Inflammatory macrophage (primary cell): Measurements from ENCODE around the gene LRRC18.

Experiments
- DNase-seq, 2 donors: peaks; one replicate each; pipeline ENCODE4 v3.0.0-alpha.2; 2020 to 2022

Gene LRRC18

DNA sequence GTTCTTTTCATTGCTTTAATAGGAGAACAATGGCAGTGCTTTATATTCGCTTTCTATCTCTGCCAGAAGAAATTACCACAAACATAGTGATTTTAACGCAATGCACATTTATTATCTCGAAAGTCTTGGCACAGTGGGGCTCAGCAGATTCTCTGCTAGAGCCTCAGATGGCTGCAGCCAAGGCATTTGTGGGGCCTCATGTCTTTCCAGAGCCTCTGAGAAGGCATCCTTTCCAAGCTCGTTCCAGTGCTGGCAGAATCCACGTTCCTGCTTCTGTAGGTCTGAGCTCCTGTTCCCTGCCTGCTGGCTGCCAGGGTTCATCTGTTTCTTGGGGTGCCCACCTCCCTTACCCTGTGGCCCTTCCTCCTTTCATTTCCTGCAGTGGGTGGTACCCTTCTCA is 60.2 kb downstream of the LRRC18 start:
- no peak for DNase-seq

DNA sequence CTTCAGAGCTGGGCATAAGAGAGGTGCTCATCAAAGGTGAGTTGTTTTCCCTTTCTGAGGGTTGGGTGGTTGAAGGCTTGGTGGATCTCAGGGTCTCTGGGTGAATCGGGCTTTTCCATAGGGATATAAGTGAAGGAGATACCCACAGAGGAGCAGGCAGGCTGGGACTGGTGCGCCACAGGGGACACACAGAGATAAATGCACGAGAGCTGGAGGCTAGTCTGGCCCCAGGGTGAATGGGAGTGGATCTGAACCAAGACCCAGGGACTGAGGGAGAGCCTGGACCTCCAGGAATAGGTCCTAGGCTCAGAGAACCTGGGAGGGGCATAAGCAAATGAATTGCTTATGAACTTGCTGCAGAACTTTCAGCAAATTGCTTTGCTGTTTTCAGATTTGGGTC is 61.5 kb downstream of the LRRC18 start:
- DNase-seq, result no peak

DNA sequence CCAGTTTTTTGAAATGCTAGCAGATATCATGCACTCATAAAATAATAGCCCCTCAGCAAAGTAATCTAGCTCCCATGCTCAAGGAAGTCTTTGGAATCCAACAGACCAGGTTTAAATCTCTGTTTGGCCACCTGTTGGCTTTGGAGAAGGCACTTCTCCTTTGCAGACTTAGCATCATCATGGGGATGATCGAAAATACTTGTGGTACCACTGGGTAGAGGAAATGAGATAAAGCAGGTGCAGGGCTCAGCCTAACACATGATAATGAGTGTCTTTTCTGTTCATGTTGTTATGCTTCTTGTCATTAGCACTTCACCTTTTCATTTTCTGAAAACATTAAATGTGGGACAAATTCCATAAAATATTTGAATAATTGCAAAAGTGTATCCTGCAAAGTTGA is 67.4 kb downstream of the LRRC18 start:
- DNase-seq, result no peak
